C4-2B (cell line): Measurements from ENCODE around the gene OR7E24.

Experiments
- ZFX ChIP-seq: fragments of 450-650 bp; IDR thresholded peaks from 2 replicates; pipeline ENCODE4 v1.6.1; 2017
- TF ChIP-seq, protein P1 (sequence below): fragments of 450-650 bp; conservative IDR thresholded peaks from 2 replicates; pipeline ENCODE4 v1.5.1; 2017; ENCODE audit warnings: mild to moderate bottlenecking

DNA sequence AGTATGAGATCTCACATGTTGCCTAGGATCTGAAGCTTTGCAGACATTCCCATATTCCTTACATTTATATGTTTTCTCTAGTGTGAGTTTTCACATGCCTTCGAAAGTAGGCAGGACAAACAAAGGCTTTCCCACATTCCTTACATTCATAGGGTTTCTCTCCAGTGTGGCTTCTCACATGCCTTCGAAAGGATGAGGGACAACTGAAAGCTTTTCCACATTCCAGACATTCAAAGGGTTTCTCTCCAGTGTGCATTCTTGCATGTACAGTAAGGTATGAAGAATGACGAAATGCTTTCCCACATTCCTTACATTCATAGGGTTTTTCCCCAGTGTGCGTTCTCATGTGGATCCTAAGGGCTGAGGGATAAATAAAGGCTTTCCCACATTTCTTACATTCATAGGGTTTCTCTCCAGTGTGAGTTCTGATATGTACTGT is 44.7 kb downstream of the OR7E24 start:
- TF ChIP-seq, protein P1, sequence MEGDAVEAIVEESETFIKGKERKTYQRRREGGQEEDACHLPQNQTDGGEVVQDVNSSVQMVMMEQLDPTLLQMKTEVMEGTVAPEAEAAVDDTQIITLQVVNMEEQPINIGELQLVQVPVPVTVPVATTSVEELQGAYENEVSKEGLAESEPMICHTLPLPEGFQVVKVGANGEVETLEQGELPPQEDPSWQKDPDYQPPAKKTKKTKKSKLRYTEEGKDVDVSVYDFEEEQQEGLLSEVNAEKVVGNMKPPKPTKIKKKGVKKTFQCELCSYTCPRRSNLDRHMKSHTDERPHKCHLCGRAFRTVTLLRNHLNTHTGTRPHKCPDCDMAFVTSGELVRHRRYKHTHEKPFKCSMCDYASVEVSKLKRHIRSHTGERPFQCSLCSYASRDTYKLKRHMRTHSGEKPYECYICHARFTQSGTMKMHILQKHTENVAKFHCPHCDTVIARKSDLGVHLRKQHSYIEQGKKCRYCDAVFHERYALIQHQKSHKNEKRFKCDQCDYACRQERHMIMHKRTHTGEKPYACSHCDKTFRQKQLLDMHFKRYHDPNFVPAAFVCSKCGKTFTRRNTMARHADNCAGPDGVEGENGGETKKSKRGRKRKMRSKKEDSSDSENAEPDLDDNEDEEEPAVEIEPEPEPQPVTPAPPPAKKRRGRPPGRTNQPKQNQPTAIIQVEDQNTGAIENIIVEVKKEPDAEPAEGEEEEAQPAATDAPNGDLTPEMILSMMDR: no peak
- TF ChIP-seq ZFX: no peak
